ENCODE measurements around the gene COMTD1.

Gene COMTD1

DNA sequence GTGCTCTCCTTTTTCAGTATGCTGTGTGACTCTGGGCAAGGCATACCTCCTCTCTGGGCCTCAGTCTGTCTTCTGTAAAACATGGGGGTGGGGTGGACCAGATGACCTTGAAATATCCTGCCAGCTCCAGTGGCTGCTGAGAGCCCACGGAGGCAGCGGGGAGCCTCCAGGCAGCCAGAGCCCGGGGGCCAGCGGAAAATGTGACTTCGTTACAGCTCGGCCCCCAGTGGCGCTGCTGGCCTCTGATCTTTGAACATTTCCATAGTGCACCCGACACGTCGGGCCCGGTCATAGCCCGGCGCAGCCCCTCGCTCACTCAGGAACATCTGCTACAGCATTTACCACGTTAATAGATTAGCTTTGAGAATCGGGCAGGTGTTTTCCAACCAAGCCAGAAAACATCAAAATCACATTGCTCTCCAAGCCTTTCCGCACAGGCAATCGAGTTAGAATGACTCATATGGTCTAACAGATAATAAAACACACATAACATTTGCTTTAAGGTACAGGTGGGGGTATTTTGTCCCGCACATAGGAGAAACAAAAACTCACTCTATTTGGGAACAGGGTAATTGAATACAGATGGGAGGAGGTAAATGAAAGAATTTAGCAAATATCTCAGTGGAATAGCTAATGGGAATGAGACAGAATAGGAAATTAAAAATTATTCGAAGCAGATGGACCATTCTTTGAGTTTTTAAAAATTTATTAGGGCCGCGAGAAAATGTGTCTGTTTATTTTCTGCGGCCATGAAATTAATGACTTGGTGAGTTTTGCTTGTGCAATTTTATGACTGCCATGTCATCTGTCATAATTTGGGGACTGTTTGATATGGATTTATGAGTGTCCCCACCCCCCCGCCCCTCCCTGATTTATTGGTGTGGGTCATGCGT is 26.3 kb upstream of the COMTD1 start:
- DNase-seq (ENCODE audit: low read depth), result peak; percentile 6
- no peak overlapping the region for H3K4me3 ChIP-seq (ENCODE audit: control insufficient read depth, low read depth, low read length)
- TF ChIP-seq CTCF (conservative IDR thresholded peaks at IDR 0.05; ENCODE audit: control insufficient read depth, insufficient read depth, low read depth, low read length), result no peak

DNA sequence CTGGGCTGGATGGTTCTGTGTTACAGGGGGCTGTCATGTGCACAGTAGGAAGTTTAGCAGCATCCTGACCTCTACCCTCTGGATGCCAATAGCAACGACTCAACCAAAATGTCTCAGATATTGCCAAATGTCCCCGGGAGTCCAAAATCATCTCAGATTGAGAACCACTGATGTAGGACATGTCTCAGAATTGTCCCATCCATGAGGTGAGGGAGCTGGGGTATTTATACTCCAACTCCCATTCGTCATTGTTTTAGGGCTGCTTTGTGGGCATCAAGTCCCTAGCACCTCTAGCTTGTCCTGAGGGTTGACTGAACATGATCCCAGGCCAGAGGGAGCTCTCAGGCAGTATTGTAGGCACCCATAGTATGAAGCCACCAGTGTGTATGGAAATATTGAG is 25.2 kb upstream of the COMTD1 start:
- H3K4me3 ChIP-seq (ENCODE audit: control insufficient read depth, low read depth, low read length), result no peak overlapping the region
- no peak for DNase-seq (ENCODE audit: low read depth)
- no peak for TF ChIP-seq CTCF (conservative IDR thresholded peaks at IDR 0.05; ENCODE audit: control insufficient read depth, insufficient read depth, low read depth, low read length)

GRCh38 chr10:75254739-75255138 is 19.0 kb upstream of the COMTD1 start:
- TF ChIP-seq CTCF (conservative IDR thresholded peaks at IDR 0.05; ENCODE audit: control insufficient read depth, insufficient read depth, low read depth, low read length), result no peak
- DNase-seq (ENCODE audit: low read depth), result no peak
- no peak overlapping the region for H3K4me3 ChIP-seq (ENCODE audit: control insufficient read depth, low read depth, low read length)

DNA sequence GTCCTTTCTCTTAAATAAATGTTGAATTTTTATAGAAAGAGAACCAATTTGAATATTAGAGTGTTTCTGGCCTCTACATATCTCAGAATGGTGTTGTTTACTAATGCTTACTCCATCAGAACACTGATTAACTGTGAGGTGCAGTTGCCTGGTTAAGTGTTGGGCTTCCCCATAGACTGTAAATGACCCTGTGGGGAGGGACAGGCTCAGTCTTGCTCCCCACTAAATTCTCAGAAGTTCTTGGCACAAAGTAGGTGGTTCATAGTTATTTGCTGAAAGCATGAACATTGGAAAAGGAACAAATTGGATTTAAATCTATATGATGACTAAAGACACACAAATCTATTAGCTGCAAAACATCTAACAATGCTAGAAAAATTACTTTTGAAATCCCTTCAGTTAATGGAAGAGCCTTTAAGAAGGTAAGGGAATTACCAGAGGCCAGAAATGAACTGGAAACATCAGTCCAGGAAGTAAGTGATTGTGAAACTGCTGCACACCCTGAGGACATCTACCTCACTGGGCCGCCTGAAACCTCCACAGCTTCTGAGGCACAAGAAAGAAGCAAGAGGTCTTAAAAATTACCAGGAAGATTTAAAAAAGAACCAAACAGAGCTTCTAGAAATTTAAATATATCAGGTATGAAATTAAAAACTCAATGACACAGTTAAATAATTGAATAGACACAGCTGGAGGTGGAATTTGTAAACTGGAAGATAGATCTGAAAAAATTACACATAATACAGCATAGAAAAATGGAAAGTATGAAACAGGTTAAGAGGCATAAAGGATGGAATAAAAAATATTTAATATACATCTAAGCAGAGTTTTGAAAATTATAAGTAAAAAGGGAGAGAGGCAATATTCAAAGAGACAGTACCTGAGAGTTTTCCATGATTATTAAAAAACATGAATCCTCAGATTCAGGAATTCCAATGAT is 17.8 kb upstream of the COMTD1 start:
- TF ChIP-seq CTCF (conservative IDR thresholded peaks at IDR 0.05; ENCODE audit: control insufficient read depth, insufficient read depth, low read depth, low read length), result no peak
- no peak overlapping the region for H3K4me3 ChIP-seq (ENCODE audit: control insufficient read depth, low read depth, low read length)
- no peak for DNase-seq (ENCODE audit: low read depth)

GRCh38 chr10:75250934-75251333 is 15.2 kb upstream of the COMTD1 start:
- no peak overlapping the region for H3K4me3 ChIP-seq (ENCODE audit: control insufficient read depth, low read depth, low read length)
- no peak for TF ChIP-seq CTCF (conservative IDR thresholded peaks at IDR 0.05; ENCODE audit: control insufficient read depth, insufficient read depth, low read depth, low read length)
- no peak for DNase-seq (ENCODE audit: low read depth)

- no peak overlapping the region for H3K4me3 ChIP-seq (ENCODE audit: control insufficient read depth, low read depth, low read length)
- DNase-seq (ENCODE audit: low read depth), result no peak
- no peak for TF ChIP-seq CTCF (conservative IDR thresholded peaks at IDR 0.05; ENCODE audit: control insufficient read depth, insufficient read depth, low read depth, low read length)
Observed at GRCh38 chr10:75247797-75248196, 12.0 kb upstream of the COMTD1 start.

Measured in fibroblast of mammary gland (primary cell).